PC-3 (cell line): ENCODE results near the gene BCL11B.

Experiments
- CTCF ChIP-seq: fragments of 300-600 bp; sonication (generic); conservative IDR thresholded peaks from 2 replicates; pipeline ENCODE4 v1.5.1; 2017; ENCODE audit warnings: antibody characterized with exemption, low read depth, mild to moderate bottlenecking, low read length
- EZH2 ChIP-seq: fragments of 300-600 bp; sonication (generic); IDR thresholded peaks from one replicate; pipeline ENCODE4 v1.6.1; 2017; ENCODE audit warnings: antibody characterized with exemption, mild to moderate bottlenecking, low read length; ENCODE audit not compliant: unreplicated experiment

- TF ChIP-seq CTCF (no peak), EZH2 (no peak)
Measured at GRCh38 chr14:99315197-99315596, 43.2 kb upstream of the BCL11B start.
